ENCODE results near the gene PIP5KL1. TPM values are rescaled to one million over a fixed set of nuclear protein-coding genes. Genes with fewer than 3 reads are reported as not detected.

PIP5KL1 gene
- total RNA-seq, 1 donor from 2014 or later, result 2.6 TPM

GRCh38 chr9:127898433-127899127 is 32.0 kb downstream of the PIP5KL1 start:
- Mint-ChIP-seq H3K27ac (ENCODE audit: unreplicated experiment) (peak overlapping the region; percentile 95), H3K36me3 (ENCODE audit: unreplicated experiment) (peaks cover 21% of the 10 kb centered on the region), H3K4me3 (ENCODE audit: unreplicated experiment) (peak overlapping the region; percentile 89), H3K9me3 (ENCODE audit: unreplicated experiment) (no peaks in the 10 kb centered on the region), H3K27me3 (ENCODE audit: unreplicated experiment) (no peaks in the 10 kb centered on the region), H3K4me1 (ENCODE audit: unreplicated experiment) (peaks cover 40% of the 10 kb centered on the region)
- DNase-seq (ENCODE audit: extremely low spot score, unreplicated experiment), result peak; percentile 83
- TF ChIP-seq CTCF (IDR thresholded peaks at IDR 0.05), result no peak

GRCh38 chr9:127897193-127897692 is 33.3 kb downstream of the PIP5KL1 start:
- peaks cover 34% of the 10 kb centered on the region for H3K36me3 Mint-ChIP-seq (ENCODE audit: unreplicated experiment)
- DNase-seq (ENCODE audit: extremely low spot score, unreplicated experiment), result peak; percentile 90
- peak overlapping the region; percentile 80 for H3K27ac Mint-ChIP-seq (ENCODE audit: unreplicated experiment)
- H3K4me1 Mint-ChIP-seq (ENCODE audit: unreplicated experiment), result peaks cover 31% of the 10 kb centered on the region
- peak overlapping the region; percentile 89 for H3K4me3 Mint-ChIP-seq (ENCODE audit: unreplicated experiment)
- no peaks in the 10 kb centered on the region for H3K27me3 Mint-ChIP-seq (ENCODE audit: unreplicated experiment)
- H3K9me3 Mint-ChIP-seq (ENCODE audit: unreplicated experiment), result no peaks in the 10 kb centered on the region
- TF ChIP-seq CTCF (IDR thresholded peaks at IDR 0.05), result no peak

GRCh38 chr9:127896395-127897192 is 34.0 kb downstream of the PIP5KL1 start:
- H3K4me3 Mint-ChIP-seq (ENCODE audit: unreplicated experiment), result peak overlapping the region; percentile 47
- H3K9me3 Mint-ChIP-seq (ENCODE audit: unreplicated experiment), result no peaks in the 10 kb centered on the region
- TF ChIP-seq CTCF (IDR thresholded peaks at IDR 0.05), result no peak
- peaks cover 29% of the 10 kb centered on the region for H3K4me1 Mint-ChIP-seq (ENCODE audit: unreplicated experiment)
- DNase-seq (ENCODE audit: extremely low spot score, unreplicated experiment), result no peak
- no peaks in the 10 kb centered on the region for H3K27me3 Mint-ChIP-seq (ENCODE audit: unreplicated experiment)
- peaks cover 34% of the 10 kb centered on the region for H3K36me3 Mint-ChIP-seq (ENCODE audit: unreplicated experiment)
- H3K27ac Mint-ChIP-seq (ENCODE audit: unreplicated experiment), result peak overlapping the region; percentile 80

- no peaks in the 10 kb centered on the region for H3K9me3 Mint-ChIP-seq (ENCODE audit: unreplicated experiment)
- no peak overlapping the region for H3K4me3 Mint-ChIP-seq (ENCODE audit: unreplicated experiment)
- peaks cover 26% of the 10 kb centered on the region for H3K4me1 Mint-ChIP-seq (ENCODE audit: unreplicated experiment)
- peaks cover 39% of the 10 kb centered on the region for H3K36me3 Mint-ChIP-seq (ENCODE audit: unreplicated experiment)
- no peak for DNase-seq (ENCODE audit: extremely low spot score, unreplicated experiment)
- no peak overlapping the region for H3K27ac Mint-ChIP-seq (ENCODE audit: unreplicated experiment)
- no peak for TF ChIP-seq CTCF (IDR thresholded peaks at IDR 0.05)
- no peaks in the 10 kb centered on the region for H3K27me3 Mint-ChIP-seq (ENCODE audit: unreplicated experiment)
These were observed 34.8 kb downstream of the PIP5KL1 start for GRCh38 chr9:127895811-127896210.

GRCh38 chr9:127893392-127893791 is 37.2 kb downstream of the PIP5KL1 start:
- peaks cover 39% of the 10 kb centered on the region for H3K36me3 Mint-ChIP-seq (ENCODE audit: unreplicated experiment)

More at GRCh38 chr9:127893392-127893791, 37.2 kb downstream of the PIP5KL1 start:
- Mint-ChIP-seq H3K27me3 (ENCODE audit: unreplicated experiment) (no peaks in the 10 kb centered on the region), H3K9me3 (ENCODE audit: unreplicated experiment) (no peaks in the 10 kb centered on the region), H3K4me1 (ENCODE audit: unreplicated experiment) (peaks cover 15% of the 10 kb centered on the region), H3K4me3 (ENCODE audit: unreplicated experiment) (no peak overlapping the region), H3K27ac (ENCODE audit: unreplicated experiment) (no peak overlapping the region)
- TF ChIP-seq CTCF (IDR thresholded peaks at IDR 0.05), result no peak
- DNase-seq (ENCODE audit: extremely low spot score, unreplicated experiment), result no peak
